Activated CD4-positive, alpha-beta memory T cell treated with anti-CD3 and anti-CD28 coated beads for 36 hours (primary cell): ENCODE results near the gene GCNT2. TPM values are rescaled to one million over a fixed set of nuclear protein-coding genes. Genes with fewer than 3 reads are reported as not detected.

Experiments used
- CTCF ChIA-PET: fragments of 350-600 bp; sonication (Branson Sonifier 250); formaldehyde crosslinking; loops from one replicate; lab custom pipeline; 2021; ENCODE audit warnings: antibody characterized with exemption, inconsistent platforms; lab: Charles Lee
- POLR2A ChIA-PET: fragments of 350-600 bp; sonication (Branson Sonifier 250); formaldehyde crosslinking; loops from one replicate; lab custom pipeline; 2021; ENCODE audit warnings: antibody characterized with exemption; lab: Charles Lee
- DNase-seq: peaks from one replicate; pipeline ENCODE4 v3.0.0-alpha.2; 2020
- H3K27ac Mint-ChIP-seq: one replicate; pipeline ENCODE4 v1.8.0; 2021; ENCODE audit warnings: mixed read lengths
- H3K27me3 Mint-ChIP-seq: one replicate; pipeline ENCODE4 v1.8.0; 2021; ENCODE audit warnings: mixed read lengths
- H3K36me3 Mint-ChIP-seq: one replicate; pipeline ENCODE4 v1.8.0; 2021; ENCODE audit warnings: mixed read lengths
- H3K4me1 Mint-ChIP-seq: one replicate; pipeline ENCODE4 v1.8.0; 2021; ENCODE audit warnings: low read depth, mixed read lengths
- H3K4me3 Mint-ChIP-seq: one replicate; pipeline ENCODE4 v1.8.0; 2021; ENCODE audit warnings: mild to moderate bottlenecking, mixed read lengths
- H3K9me3 Mint-ChIP-seq: one replicate; pipeline ENCODE4 v1.8.0; 2021; ENCODE audit warnings: mixed read lengths
- intact Hi-C: fragments of 100-400 bp; cut with micrococcal nuclease; formaldehyde crosslinking; loops from one replicate; pipeline ENCODE4 v1.15.1; 2023
- total RNA-seq, 2 experiments: library from RNA; stranded (reverse); gene quantifications; one replicate each; pipeline ENCODE4 v1.2.3, GENCODE V29; 2021

The GCNT2 gene
- total RNA-seq, 2 experiments from 2014 or later = 1.4 to 1.5 TPM

DNA sequence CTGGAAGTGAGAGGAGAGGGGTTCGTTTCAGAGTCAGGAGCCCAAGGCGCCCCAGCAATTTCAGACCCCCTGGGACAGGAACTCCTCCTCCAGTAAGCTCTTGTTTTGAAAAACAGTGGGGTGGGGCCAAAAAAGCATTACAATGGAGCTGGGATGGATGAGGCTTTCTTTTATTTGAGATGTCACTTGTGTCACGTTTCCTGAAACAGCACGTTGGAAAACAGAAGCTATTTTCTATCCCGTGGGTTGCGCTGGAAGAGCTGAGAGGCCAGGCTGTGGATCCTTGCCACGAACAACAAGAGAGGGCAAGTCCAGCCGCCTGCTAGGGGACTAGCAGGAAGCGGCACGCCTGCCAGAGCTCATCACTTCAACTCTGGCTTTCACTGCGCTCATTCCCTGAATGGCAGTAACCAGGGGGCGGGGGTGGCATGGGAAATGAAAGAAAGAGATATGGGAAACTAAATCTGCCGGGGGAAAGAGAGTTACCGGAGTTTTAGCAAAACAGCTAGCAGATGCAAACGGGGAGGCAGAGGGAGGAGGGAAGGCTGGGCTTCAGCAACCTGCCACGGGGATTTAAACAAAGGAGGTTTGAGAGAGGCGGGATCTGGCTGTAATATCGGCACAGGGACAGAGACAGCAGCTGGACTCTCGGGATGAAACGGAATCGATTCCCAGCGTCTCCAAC, 34.6 kb downstream of the GCNT2 start:
- DNase-seq = no peak
- no peaks in the 10 kb centered on the region for H3K27me3 Mint-ChIP-seq
- no peak overlapping the region for H3K4me3 Mint-ChIP-seq
- POLR2A ChIA-PET = no interaction called here
- intact Hi-C loops = no loop called here
- H3K36me3 Mint-ChIP-seq = peaks cover 3% of the 10 kb centered on the region
- CTCF ChIA-PET = no interaction called here
- no peaks in the 10 kb centered on the region for H3K4me1 Mint-ChIP-seq
- H3K9me3 Mint-ChIP-seq = no peaks in the 10 kb centered on the region
- no peak overlapping the region for H3K27ac Mint-ChIP-seq

DNA sequence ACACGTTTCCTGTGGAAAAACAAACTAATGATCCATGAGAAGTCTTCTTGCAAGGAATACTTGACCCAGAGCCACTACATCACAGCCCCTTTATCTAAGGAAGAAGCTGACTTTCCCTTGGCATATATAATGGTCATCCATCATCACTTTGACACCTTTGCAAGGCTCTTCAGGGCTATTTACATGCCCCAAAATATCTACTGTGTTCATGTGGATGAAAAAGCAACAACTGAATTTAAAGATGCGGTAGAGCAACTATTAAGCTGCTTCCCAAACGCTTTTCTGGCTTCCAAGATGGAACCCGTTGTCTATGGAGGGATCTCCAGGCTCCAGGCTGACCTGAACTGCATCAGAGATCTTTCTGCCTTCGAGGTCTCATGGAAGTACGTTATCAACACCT, 35.4 kb downstream of the GCNT2 start:
- Mint-ChIP-seq H3K4me3 (no peak overlapping the region), H3K4me1 (no peaks in the 10 kb centered on the region), H3K27me3 (no peaks in the 10 kb centered on the region), H3K9me3 (no peaks in the 10 kb centered on the region), H3K27ac (no peak overlapping the region), H3K36me3 (peaks cover 3% of the 10 kb centered on the region)
- CTCF ChIA-PET = no interaction called here
- POLR2A ChIA-PET = no interaction called here
- DNase-seq = no peak
- intact Hi-C loops = no loop called here

DNA sequence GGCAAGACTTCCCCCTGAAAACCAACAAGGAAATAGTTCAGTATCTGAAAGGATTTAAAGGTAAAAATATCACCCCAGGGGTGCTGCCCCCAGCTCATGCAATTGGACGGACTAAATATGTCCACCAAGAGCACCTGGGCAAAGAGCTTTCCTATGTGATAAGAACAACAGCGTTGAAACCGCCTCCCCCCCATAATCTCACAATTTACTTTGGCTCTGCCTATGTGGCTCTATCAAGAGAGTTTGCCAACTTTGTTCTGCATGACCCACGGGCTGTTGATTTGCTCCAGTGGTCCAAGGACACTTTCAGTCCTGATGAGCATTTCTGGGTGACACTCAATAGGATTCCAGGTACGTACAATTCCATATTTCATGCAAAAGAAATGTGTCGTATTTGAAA, 35.8 kb downstream of the GCNT2 start:
- no peaks in the 10 kb centered on the region for H3K4me1 Mint-ChIP-seq
- intact Hi-C loops = no loop called here
- H3K27ac Mint-ChIP-seq = no peak overlapping the region
- H3K27me3 Mint-ChIP-seq = no peaks in the 10 kb centered on the region
- H3K36me3 Mint-ChIP-seq = peaks cover 3% of the 10 kb centered on the region
- no peak for DNase-seq
- ChIA-PET POLR2A (no interaction called here), CTCF (no interaction called here)
- H3K9me3 Mint-ChIP-seq = no peaks in the 10 kb centered on the region
- H3K4me3 Mint-ChIP-seq = no peak overlapping the region

DNA sequence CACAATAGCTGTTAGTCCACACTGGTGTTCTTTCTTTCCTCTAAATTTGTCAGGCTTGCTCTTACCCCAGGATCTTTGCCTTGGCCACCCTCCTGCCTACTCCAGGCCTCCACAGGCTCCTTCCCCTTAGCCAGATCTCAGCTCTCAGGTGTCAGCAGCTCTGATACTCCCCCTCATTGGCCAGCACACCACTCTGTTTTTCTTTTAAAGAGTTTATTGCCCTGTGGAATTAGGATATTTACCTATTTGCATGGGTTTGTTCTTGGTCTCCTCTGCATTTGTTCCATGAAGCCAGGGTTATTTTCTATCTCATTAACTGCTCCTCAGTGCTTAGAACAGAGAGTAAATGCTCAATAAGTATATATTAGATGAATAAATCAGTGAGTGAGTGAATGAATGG, 36.8 kb downstream of the GCNT2 start:
- peaks cover 3% of the 10 kb centered on the region for H3K36me3 Mint-ChIP-seq
- POLR2A ChIA-PET = no interaction called here
- DNase-seq = no peak
- intact Hi-C loops = no loop called here
- no peaks in the 10 kb centered on the region for H3K27me3 Mint-ChIP-seq
- H3K27ac Mint-ChIP-seq = no peak overlapping the region
- no peak overlapping the region for H3K4me3 Mint-ChIP-seq
- H3K4me1 Mint-ChIP-seq = no peaks in the 10 kb centered on the region
- CTCF ChIA-PET = no interaction called here
- H3K9me3 Mint-ChIP-seq = no peaks in the 10 kb centered on the region

DNA sequence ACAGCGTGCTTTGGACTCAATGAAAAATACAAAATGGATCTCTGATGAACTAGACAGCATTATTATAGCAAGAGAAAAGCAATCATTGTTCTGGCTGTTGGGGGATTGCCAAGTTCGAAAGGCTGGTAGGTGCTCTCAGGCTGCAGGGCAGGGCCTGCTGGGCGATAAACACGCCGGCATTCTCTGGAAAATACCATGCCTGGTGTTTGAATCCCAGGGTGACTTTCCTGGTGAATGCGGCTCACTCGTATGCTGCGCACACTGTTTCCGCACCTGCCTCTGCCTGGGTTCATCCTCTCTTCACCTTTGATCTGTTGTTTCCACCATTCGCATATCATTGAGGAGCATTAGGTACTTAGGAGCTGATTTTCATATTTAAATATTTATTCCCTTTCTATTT, 37.4 kb downstream of the GCNT2 start:
- no peak overlapping the region for H3K27ac Mint-ChIP-seq
- no peak overlapping the region for H3K4me3 Mint-ChIP-seq
- no peaks in the 10 kb centered on the region for H3K27me3 Mint-ChIP-seq

DNA sequence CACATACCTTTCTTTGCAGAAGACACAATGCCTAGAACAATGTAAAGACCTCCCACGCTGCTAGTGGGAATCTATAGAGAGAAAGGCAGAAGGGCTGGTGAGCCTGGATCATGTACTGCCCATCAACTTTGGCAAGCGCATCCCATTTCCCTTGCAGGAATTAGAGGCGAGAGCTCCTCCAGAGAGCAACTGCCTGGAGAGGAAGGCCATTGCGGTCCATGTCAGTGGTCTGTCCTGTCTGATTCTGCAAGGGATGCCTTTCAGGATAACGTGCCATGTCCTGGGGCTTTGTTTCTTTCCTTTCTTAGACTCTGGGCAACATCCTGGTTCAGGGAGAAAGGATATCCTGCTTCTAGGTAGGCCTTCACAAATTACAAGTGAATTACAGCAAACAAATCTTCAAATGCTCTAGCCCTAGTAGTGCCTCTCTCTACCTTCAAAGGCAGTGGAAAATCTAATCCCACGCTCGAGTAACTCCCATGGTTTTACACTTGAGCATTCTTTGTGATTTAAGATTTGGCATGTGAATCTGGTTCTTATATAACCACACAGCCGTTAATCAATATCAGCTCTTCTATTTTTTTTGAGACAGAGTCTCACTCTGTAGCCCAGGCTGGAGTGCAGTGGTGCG, 38.5 kb downstream of the GCNT2 start:
- CTCF ChIA-PET = no interaction called here
- no peak overlapping the region for H3K4me3 Mint-ChIP-seq

More for the DNA sequence above, 37.4 kb downstream of the GCNT2 start:
- ChIA-PET CTCF (no interaction called here), POLR2A (no interaction called here)
- intact Hi-C loops = no loop called here
- H3K36me3 Mint-ChIP-seq = peaks cover 3% of the 10 kb centered on the region
- no peaks in the 10 kb centered on the region for H3K4me1 Mint-ChIP-seq
- DNase-seq = no peak
- no peaks in the 10 kb centered on the region for H3K9me3 Mint-ChIP-seq

DNA sequence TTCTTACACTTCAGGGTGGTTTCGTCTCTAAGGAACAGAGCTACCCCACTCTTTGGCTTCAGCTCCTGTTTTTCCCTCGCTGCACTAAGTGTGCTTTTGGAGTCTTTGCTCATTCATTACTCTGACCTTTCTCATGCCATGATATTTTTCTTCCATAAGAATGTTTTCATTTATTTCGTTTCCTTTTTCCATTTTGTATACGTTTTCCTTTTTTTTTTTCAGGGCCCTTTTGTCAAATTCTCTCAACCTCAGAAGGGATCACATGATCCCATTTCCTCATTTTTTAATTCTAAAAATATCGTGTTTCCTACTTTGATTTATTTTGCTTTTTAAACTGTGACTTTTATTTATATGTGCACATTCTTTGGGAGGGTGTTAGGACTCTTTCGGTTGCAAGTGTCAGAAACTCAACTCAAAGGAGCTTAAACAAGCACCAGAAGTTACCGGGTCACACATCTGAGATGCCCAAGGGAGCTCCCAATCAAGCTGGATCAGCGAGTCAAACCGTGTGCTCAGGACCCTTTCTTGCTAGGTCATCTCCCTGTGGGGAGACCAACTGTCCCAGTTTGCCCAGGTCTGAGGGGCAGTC, 40.6 kb downstream of the GCNT2 start:
- POLR2A ChIA-PET = no interaction called here
- Mint-ChIP-seq H3K36me3 (no peaks in the 10 kb centered on the region), H3K4me3 (no peak overlapping the region), H3K27me3 (no peaks in the 10 kb centered on the region), H3K9me3 (no peaks in the 10 kb centered on the region), H3K4me1 (no peaks in the 10 kb centered on the region), H3K27ac (no peak overlapping the region)
- intact Hi-C loops = no loop called here
- DNase-seq = no peak
- CTCF ChIA-PET = no interaction called here

More for the DNA sequence above, 38.5 kb downstream of the GCNT2 start:
- no peaks in the 10 kb centered on the region for H3K4me1 Mint-ChIP-seq
- DNase-seq = no peak
- H3K36me3 Mint-ChIP-seq = peaks cover 3% of the 10 kb centered on the region
- POLR2A ChIA-PET = no interaction called here
- no peak overlapping the region for H3K27ac Mint-ChIP-seq
- H3K9me3 Mint-ChIP-seq = no peaks in the 10 kb centered on the region
- intact Hi-C loops = no loop called here
- no peaks in the 10 kb centered on the region for H3K27me3 Mint-ChIP-seq

DNA sequence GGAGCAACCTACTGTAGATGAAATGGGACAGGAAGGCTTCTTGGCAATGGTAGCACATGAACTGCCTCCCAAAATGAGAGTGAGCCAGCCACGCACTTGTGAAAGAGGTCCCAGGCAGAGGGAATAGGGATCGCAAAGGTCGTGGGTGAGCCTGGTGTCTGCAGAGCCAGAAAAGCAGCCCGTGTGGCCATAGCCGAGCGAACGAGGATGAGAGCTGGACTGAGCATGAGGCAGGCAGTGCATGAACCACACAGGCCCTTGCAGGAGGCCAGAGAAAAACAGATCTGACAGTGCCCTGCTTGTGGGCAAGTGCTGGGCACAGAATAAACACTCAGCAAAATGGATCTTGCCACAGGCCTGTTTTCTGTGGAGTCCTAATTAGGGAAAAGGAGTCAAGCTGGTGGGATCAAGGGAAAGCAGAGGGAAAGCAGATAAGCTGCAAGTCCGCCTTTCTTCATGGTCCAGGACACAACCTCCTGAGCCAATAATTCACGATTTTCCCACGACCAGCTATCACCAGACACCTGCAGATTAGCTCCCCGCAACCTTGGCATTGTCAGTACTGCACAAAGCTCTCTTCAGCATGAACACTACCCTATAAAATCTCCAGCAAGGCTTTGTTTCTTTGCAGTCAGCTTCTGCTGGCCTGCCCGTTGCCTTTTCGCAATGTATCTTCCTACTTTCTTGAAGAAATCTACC, 44.0 kb downstream of the GCNT2 start:
- CTCF ChIA-PET = no interaction called here
- Mint-ChIP-seq H3K4me1 (no peaks in the 10 kb centered on the region), H3K4me3 (no peak overlapping the region), H3K27me3 (no peaks in the 10 kb centered on the region), H3K9me3 (no peaks in the 10 kb centered on the region), H3K27ac (no peak overlapping the region), H3K36me3 (no peaks in the 10 kb centered on the region)
- intact Hi-C loops = no loop called here
- POLR2A ChIA-PET = no interaction called here
- DNase-seq = no peak

DNA sequence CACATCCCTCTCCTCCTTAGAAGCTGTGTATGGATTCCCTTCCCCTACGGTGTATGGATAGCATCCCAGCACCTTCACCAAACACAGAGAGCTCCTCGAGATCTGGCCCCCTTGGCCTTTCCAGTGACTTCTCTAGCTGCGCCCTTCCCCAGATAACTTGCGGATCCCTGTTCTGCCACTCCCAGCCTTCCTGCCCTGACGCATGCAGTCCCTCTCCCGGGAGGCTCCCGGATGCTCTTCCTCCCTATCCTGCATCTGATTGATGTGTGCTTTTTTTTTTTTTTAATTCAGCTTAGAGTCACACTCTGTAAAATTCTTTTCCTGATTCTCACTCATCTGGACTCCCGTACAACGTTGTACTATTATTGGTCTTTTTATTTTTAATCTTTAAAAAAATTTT, 44.8 kb downstream of the GCNT2 start:
- CTCF ChIA-PET = no interaction called here
- no peak overlapping the region for H3K27ac Mint-ChIP-seq
- H3K36me3 Mint-ChIP-seq = no peaks in the 10 kb centered on the region
- H3K27me3 Mint-ChIP-seq = no peaks in the 10 kb centered on the region
- intact Hi-C loops = no loop called here
- POLR2A ChIA-PET = no interaction called here
- no peak for DNase-seq
- no peaks in the 10 kb centered on the region for H3K9me3 Mint-ChIP-seq
- no peaks in the 10 kb centered on the region for H3K4me1 Mint-ChIP-seq
- no peak overlapping the region for H3K4me3 Mint-ChIP-seq

DNA sequence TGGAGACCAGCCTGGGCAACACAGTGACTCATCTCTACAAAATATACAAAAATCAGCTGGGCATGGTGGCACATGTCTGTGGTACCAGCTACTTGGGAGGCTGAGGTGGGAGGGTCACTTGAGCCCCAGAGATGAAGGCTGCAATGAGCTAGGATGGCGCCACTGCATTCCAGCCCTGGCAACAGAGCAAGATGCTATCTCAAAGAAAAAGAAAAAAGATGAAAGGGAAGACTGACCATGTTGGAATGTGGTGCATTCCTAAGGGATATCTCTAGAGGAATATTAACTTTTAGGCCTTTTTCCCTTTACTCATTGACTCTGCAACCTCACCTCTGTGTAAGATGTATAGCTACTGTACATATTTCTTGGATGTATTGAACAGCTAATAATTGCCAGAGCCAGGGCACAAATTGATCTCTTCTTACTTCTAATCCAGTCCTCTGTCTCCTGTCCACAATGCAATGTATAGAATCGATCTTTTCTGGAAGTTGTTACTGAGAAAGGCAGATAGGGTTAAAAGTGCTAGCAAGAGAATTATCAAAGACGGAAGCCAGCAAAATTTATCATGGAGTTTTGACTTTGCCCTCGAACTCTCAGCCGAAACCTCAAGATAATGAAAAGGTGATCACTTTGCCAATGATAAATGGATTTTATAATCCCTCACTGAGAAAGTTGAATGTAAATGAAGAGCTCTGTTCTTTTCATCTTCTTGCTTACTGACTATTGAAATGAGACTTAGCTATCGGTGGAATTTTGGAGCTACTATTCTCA, 46.3 kb downstream of the GCNT2 start:
- Mint-ChIP-seq H3K4me3 (no peak overlapping the region), H3K36me3 (no peaks in the 10 kb centered on the region), H3K9me3 (no peaks in the 10 kb centered on the region), H3K27ac (no peak overlapping the region), H3K27me3 (no peaks in the 10 kb centered on the region), H3K4me1 (no peaks in the 10 kb centered on the region)
- intact Hi-C loops = no loop called here
- CTCF ChIA-PET = interaction anchor here (0.7 kb wide), 1 partner anchor 90 kb away, joined by 3 read pairs; no protein-coding TSS in a partner anchor
- no peak for DNase-seq
- POLR2A ChIA-PET = no interaction called here

DNA sequence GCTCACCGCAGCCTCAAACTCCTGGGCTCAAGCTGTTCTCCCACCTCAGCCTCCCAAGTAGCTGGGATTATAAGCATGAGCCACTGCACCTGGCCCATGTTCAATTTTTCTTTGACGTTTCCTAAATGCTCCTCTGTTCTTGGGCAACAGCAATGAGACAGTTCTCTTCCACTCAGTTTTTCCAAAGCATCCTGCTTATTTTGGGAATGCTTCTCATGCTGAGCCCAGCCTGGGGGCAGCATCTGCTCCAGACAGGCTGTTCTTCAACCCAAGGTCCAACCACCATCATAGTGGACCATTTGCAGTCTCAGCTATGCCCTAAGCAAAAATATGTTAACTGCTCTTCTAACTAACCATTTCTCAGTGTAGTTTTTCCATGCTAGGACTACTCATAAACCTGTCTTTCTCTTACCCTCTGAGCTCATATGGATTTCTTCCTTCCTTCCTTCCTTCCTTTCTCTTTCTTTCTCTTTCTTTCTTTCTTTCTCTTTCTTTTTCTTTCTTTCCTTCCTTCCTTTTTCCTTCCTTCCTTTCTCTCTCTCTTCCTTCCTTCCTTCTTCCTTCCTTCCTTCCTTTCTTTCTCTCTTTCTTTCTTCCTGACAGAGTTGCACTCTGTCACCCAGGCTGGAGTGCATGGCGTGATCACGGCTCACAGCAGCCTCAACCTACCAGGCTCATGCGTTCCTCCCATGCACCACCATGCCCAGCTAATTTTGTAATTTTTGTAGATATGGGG, 48.4 kb downstream of the GCNT2 start:
- H3K4me1 Mint-ChIP-seq = no peaks in the 10 kb centered on the region
- DNase-seq = no peak
- H3K36me3 Mint-ChIP-seq = no peaks in the 10 kb centered on the region
- POLR2A ChIA-PET = no interaction called here
- no peaks in the 10 kb centered on the region for H3K9me3 Mint-ChIP-seq
- H3K4me3 Mint-ChIP-seq = no peak overlapping the region
- intact Hi-C loops = no loop called here
- CTCF ChIA-PET = no interaction called here
- H3K27me3 Mint-ChIP-seq = no peaks in the 10 kb centered on the region
- H3K27ac Mint-ChIP-seq = no peak overlapping the region
